Heart left ventricle (tissue), 13 donors: ENCODE measurements around the gene PEPD.

ENCODE experiments used
- POLR2A ChIP-seq, 2 donors: fragments of 450-650 bp; IDR thresholded peaks; one replicate each; pipeline ENCODE4 v1.6.1; 2017; ENCODE audit warnings: antibody characterized with exemption in 2 of 2, mild to moderate bottlenecking in 2 of 2, moderate library complexity in 2 of 2
- TF ChIP-seq, protein P1 (sequence below), 12 donors: fragments of 200-600 bp; sonication (generic) in 4 of 12; IDR thresholded peaks; one replicate each; pipeline versions ENCODE4 v1.5.0 to v1.8.0; 2018 to 2022; ENCODE audit warnings: antibody characterized with exemption in 12 of 12, mild to moderate bottlenecking in 5 of 12
- donor health status: ischemic (EF 13 %, LVEDD 7.1; RV severe dilation, severe dysfunction).
- donor health status: DM: no; HTN: yes; CAD: no.
- donor health status: DM: no; HTN: no; CAD: no.
- donor health status: ischemic (EF 25% LVEDD 6.9; RV normal size, moderate dysfunction).
- donor health status: ischemic (EF 25% LVEDD 5.7; RV mildly dilated, moderate dysfunction).
- donor health status: ischemic (EF 35%, LVEDD 5.7; RV mildly dilated, moderate dysfunction).
- donor health status: nonischemic (EF 11% LVEDD 7.7; RV severe dilation, severe dysfunction).
- donor health status: DM: yes; HTN: yes; CAD: no.
- donor health status: PGD.
- donor health status: ischemic (EF 29% LVEDD 5.4; RV normal size, mild dysfunction).
- donor health status: nonischemic (EF 23%, LVEDD 6.1; RV moderate dilation, normal function).

DNA sequence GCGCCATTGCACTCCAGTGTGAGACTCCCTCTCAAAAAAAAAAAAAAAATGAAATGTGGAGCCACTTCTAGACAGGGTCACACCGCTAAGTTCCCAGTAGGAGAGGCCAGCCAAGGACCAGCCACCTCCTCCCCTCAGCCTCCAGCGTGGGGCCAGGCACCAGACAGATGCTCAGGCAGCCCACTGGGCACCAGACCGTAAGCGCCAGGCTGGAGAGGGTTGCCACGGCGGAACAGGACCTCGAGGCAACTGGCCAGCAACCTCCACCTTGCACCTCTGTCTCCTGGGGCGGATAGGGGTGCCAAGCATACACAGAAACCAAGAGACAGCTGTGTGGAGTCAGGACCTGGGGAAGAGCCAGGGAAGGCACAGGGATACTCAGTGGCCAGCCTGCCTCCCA is 3.7 kb downstream of the PEPD start:
- TF ChIP-seq, protein P1, sequence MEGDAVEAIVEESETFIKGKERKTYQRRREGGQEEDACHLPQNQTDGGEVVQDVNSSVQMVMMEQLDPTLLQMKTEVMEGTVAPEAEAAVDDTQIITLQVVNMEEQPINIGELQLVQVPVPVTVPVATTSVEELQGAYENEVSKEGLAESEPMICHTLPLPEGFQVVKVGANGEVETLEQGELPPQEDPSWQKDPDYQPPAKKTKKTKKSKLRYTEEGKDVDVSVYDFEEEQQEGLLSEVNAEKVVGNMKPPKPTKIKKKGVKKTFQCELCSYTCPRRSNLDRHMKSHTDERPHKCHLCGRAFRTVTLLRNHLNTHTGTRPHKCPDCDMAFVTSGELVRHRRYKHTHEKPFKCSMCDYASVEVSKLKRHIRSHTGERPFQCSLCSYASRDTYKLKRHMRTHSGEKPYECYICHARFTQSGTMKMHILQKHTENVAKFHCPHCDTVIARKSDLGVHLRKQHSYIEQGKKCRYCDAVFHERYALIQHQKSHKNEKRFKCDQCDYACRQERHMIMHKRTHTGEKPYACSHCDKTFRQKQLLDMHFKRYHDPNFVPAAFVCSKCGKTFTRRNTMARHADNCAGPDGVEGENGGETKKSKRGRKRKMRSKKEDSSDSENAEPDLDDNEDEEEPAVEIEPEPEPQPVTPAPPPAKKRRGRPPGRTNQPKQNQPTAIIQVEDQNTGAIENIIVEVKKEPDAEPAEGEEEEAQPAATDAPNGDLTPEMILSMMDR (IDR thresholded peaks at IDR 0.05), result no peak
- TF ChIP-seq POLR2A (IDR thresholded peaks at IDR 0.05), result no peak
